Measurements from ENCODE around the gene PGP.
"Not testable (repeated sequence)": the region's sequence is repeated elsewhere in the genome, so short reads cannot be mapped to it uniquely, and the experiment has no call there.

Gene PGP

GRCh38 chr16:2244301-2244700 is 29.7 kb upstream of the PGP start:
- DNase-seq: no peak
- no peaks in the 10 kb centered on the region for H3K27me3 ChIP-seq
- no peak for TF ChIP-seq CTCF (IDR thresholded peaks at IDR 0.05)
- H3K4me1 ChIP-seq: no peaks in the 10 kb centered on the region
- no peaks in the 10 kb centered on the region for H3K9me3 ChIP-seq
- intact Hi-C loops (cut with DNase I; ENCODE audit: low total_unique reads): no loop called here
- H3K36me3 ChIP-seq: peaks cover 43 to 76% (median 49%) of the 10 kb centered on the region in 3 donors
- no peak overlapping the region for H3K4me3 ChIP-seq
- no peak overlapping the region for H3K27ac ChIP-seq

- Histone ChIP-seq H3K4me1 (no peaks in the 10 kb centered on the region), H3K36me3 (peaks cover 43 to 78% (median 45%) of the 10 kb centered on the region in 3 donors), H3K27me3 (no peaks in the 10 kb centered on the region), H3K4me3 (no peak overlapping the region), H3K9me3 (no peaks in the 10 kb centered on the region), H3K27ac (no peak overlapping the region)
- intact Hi-C loops (cut with DNase I; ENCODE audit: low total_unique reads): no loop called here
- no peak for DNase-seq
- TF ChIP-seq CTCF (IDR thresholded peaks at IDR 0.05): no peak
Observed at GRCh38 chr16:2243781-2244180, 29.1 kb upstream of the PGP start.

GRCh38 chr16:2243031-2243528 is 28.4 kb upstream of the PGP start:
- peaks cover 43 to 78% (median 45%) of the 10 kb centered on the region in 3 donors for H3K36me3 ChIP-seq
- DNase-seq: no peak
- intact Hi-C loops (cut with DNase I; ENCODE audit: low total_unique reads): no loop called here
- no peak overlapping the region for H3K27ac ChIP-seq
- peaks cover 0 to 1% of the 10 kb centered on the region in 2 donors for H3K27me3 ChIP-seq
- H3K9me3 ChIP-seq: no peaks in the 10 kb centered on the region
- no peak for TF ChIP-seq CTCF (IDR thresholded peaks at IDR 0.05)
- no peaks in the 10 kb centered on the region for H3K4me1 ChIP-seq
- H3K4me3 ChIP-seq: no peak overlapping the region

- intact Hi-C loops (cut with DNase I; ENCODE audit: low total_unique reads): no loop called here
- Histone ChIP-seq H3K4me1 (peaks cover 0 to 5% (median 2%) of the 10 kb centered on the region in 4 donors), H3K27ac (no peak overlapping the region), H3K4me3 (no peak overlapping the region), H3K27me3 (peaks cover 0 to 6% of the 10 kb centered on the region in 2 donors), H3K36me3 (peaks cover 43 to 78% (median 45%) of the 10 kb centered on the region in 3 donors), H3K9me3 (no peaks in the 10 kb centered on the region)
- no peak for TF ChIP-seq CTCF (IDR thresholded peaks at IDR 0.05)
- DNase-seq: no peak
Observed at GRCh38 chr16:2242598-2242997, 28.0 kb upstream of the PGP start.

- DNase-seq; H3K4me3 ChIP-seq; H3K27ac ChIP-seq; intact Hi-C loops (cut with DNase I; ENCODE audit: low total_unique reads); H3K9me3 ChIP-seq: not testable (repeated sequence)
- Histone ChIP-seq H3K36me3 (peaks cover 28 to 69% (median 35%) of the 10 kb centered on the region in 3 donors), H3K4me1 (peaks cover 7 to 21% (median 21%) of the 10 kb centered on the region in 4 donors), H3K27me3 (peaks cover 0 to 19% of the 10 kb centered on the region in 2 donors)
Observed at GRCh38 chr16:2240331-2240730, 25.7 kb upstream of the PGP start.

- H3K27ac ChIP-seq: no peak overlapping the region
- H3K27me3 ChIP-seq: peaks cover 0 to 19% of the 10 kb centered on the region in 2 donors
- H3K4me1 ChIP-seq: peaks cover 7 to 21% (median 21%) of the 10 kb centered on the region in 4 donors
- H3K9me3 ChIP-seq: no peaks in the 10 kb centered on the region
- DNase-seq: no peak
- H3K36me3 ChIP-seq: peaks cover 28 to 69% (median 35%) of the 10 kb centered on the region in 3 donors
- no peak overlapping the region for H3K4me3 ChIP-seq
- TF ChIP-seq CTCF (IDR thresholded peaks at IDR 0.05): no peak
- intact Hi-C loops (cut with DNase I; ENCODE audit: low total_unique reads): no loop called here
Observed at GRCh38 chr16:2238838-2239675, 24.4 kb upstream of the PGP start.
